CD4-positive, CD25-positive, alpha-beta regulatory T cell (primary cell): ENCODE results near the gene PAK5. TPM values are rescaled to one million over a fixed set of nuclear protein-coding genes. Genes with fewer than 3 reads are reported as not detected.

Experiments used
- ATAC-seq, 2 donors: fragments of 150-1000 bp; cut with Tn5 transposase; one replicate each; pipeline ENCODE4 v1.10.0; 2021; ENCODE audit warnings: low read depth in 2 of 2, moderate number of reproducible peaks in 2 of 2, moderate library complexity in 1 of 2
- DNase-seq, 3 donors: peaks; one replicate each; pipeline versions ENCODE4 v3.0.0 to v3.0.0-alpha.2; 2012 to 2022; ENCODE audit warnings: mixed read lengths in 1 of 3
- H3K27ac ChIP-seq: one replicate; pipeline ENCODE4 v1.7.0; 2013; ENCODE audit warnings: mild to moderate bottlenecking, low read length; ENCODE audit not compliant: insufficient read depth, poor library complexity, severe bottlenecking
- H3K27me3 ChIP-seq: one replicate; pipeline ENCODE4 v1.7.0; 2013; ENCODE audit warnings: low read length; ENCODE audit not compliant: control insufficient read depth, insufficient read depth
- H3K36me3 ChIP-seq: one replicate; pipeline ENCODE4 v1.7.0; 2013; ENCODE audit warnings: mild to moderate bottlenecking, low read length, moderate library complexity; ENCODE audit not compliant: control insufficient read depth, insufficient read depth
- H3K4me1 ChIP-seq: 2 replicates; pipeline ENCODE4 v1.7.0; 2013; ENCODE audit warnings: mild to moderate bottlenecking, low read length; ENCODE audit not compliant: insufficient read depth, control insufficient read depth, poor library complexity, severe bottlenecking
- H3K4me3 ChIP-seq: one replicate; pipeline ENCODE4 v1.7.0; 2013; ENCODE audit warnings: low read depth, mild to moderate bottlenecking, low read length, moderate library complexity
- H3K9me3 ChIP-seq, 2 experiments: 1 replicate in 1 of 2; 2 replicates in 1 of 2; pipeline ENCODE4 v1.7.0; 2013; ENCODE audit warnings: low read length in 2 of 2, mild to moderate bottlenecking in 1 of 2, moderate library complexity in 1 of 2; ENCODE audit not compliant: control insufficient read depth in 2 of 2
- H3K27ac Mint-ChIP-seq, 3 donors: one replicate each; pipeline ENCODE4 v1.8.0; 2020 to 2022; ENCODE audit warnings: mild to moderate bottlenecking in 3 of 3, mixed read lengths in 3 of 3, moderate library complexity in 2 of 3
- H3K27me3 Mint-ChIP-seq: one replicate; pipeline ENCODE4 v1.8.0; 2022; ENCODE audit warnings: mild to moderate bottlenecking, mixed read lengths
- H3K36me3 Mint-ChIP-seq: one replicate; pipeline ENCODE4 v1.8.0; 2020; ENCODE audit warnings: mixed read lengths
- H3K4me1 Mint-ChIP-seq, 4 donors: one replicate each; pipeline ENCODE4 v1.8.0; 2020 to 2022; ENCODE audit warnings: mixed read lengths in 4 of 4, mild to moderate bottlenecking in 1 of 4
- H3K4me3 Mint-ChIP-seq, 4 donors: one replicate each; pipeline ENCODE4 v1.8.0; 2020 to 2022; ENCODE audit warnings: mild to moderate bottlenecking in 4 of 4, mixed read lengths in 4 of 4, moderate library complexity in 3 of 4
- H3K9me3 Mint-ChIP-seq, 7 donors: one replicate each; pipeline ENCODE4 v1.8.0; 2020 to 2022; ENCODE audit warnings: mixed read lengths in 7 of 7, mild to moderate bottlenecking in 3 of 7, moderate library complexity in 2 of 7
- polyA plus RNA-seq, 4 donors: library from polyadenylated mRNA; unstranded; fragments of 300-500 nt; fragmentation: Illumina TruSeq; gene quantifications; one replicate each; pipeline ENCODE4 v1.2.3, GENCODE V29; 2021
- total RNA-seq: library from RNA; stranded (reverse); gene quantifications from one replicate; pipeline ENCODE4 v1.2.3, GENCODE V29; 2022

The PAK5 gene
- total and polyA plus RNA-seq, 5 donors from 2014 or later, result not detected

DNA sequence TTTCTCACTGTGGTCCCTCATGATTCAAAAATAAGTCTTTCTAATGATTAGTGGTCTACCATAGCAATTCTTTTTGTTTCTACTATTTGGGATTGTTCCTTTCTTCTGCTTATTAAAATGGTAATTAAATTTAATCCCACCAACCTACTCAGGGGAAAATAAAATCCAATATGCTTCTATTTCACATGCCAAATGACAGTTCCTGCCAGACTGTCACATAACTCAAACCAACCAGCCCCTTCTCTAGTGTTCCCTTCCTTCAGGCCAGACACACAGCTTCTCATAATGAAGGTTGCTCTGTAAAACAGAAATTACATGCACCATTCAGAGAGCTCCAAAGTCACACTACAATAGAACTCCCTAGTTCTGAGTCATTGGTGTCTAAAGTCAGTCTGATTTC lies 23.2 kb downstream of the PAK5 start:
- Histone ChIP-seq H3K27me3 (no peaks in the 10 kb centered on the region), H3K36me3 (no peaks in the 10 kb centered on the region), H3K4me3 (no peak overlapping the region), H3K9me3 (no peaks in the 10 kb centered on the region), H3K27ac (no peak overlapping the region), H3K4me1 (no peaks in the 10 kb centered on the region)
- Mint-ChIP-seq H3K36me3 (no peaks in the 10 kb centered on the region), H3K4me1 (no peaks in the 10 kb centered on the region), H3K4me3 (no peak overlapping the region), H3K9me3 (peaks cover 0 to 5% (median 2%) of the 10 kb centered on the region in 7 donors), H3K27ac (no peak overlapping the region), H3K27me3 (no peaks in the 10 kb centered on the region)
- ATAC-seq, result no peak
- DNase-seq, result no peak

DNA sequence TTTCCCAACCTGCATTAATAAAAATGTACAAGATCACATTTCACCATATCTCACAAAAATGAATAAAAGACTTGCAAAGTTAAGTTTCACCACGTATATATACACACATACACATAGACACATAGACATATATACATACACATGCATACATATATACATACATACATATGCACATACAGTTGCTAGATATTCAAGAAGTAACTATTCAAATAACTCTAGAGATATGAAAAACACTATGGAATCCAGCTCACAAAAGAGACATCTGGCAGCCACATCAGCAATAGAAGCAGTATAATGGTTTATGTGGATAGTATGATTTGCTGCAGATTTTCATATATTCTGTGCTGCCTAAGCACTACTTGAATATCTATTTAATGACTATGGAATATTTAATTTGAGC lies 28.1 kb downstream of the PAK5 start:
- Histone ChIP-seq H3K4me1 (no peaks in the 10 kb centered on the region), H3K27me3 (no peaks in the 10 kb centered on the region), H3K27ac (no peak overlapping the region), H3K36me3 (no peaks in the 10 kb centered on the region), H3K4me3 (no peak overlapping the region), H3K9me3 (no peaks in the 10 kb centered on the region)
- Mint-ChIP-seq H3K9me3 (peaks cover 0 to 11% (median 2%) of the 10 kb centered on the region in 7 donors), H3K27ac (no peak overlapping the region), H3K36me3 (no peaks in the 10 kb centered on the region), H3K4me1 (no peaks in the 10 kb centered on the region), H3K27me3 (no peaks in the 10 kb centered on the region), H3K4me3 (no peak overlapping the region)
- DNase-seq, result no peak
- ATAC-seq, result no peak

- H3K9me3 Mint-ChIP-seq, result peaks cover 0 to 10% (median 3%) of the 10 kb centered on the region in 7 donors
- H3K4me3 Mint-ChIP-seq, result no peak overlapping the region
- no peaks in the 10 kb centered on the region for H3K9me3 ChIP-seq
- no peak overlapping the region for H3K27ac Mint-ChIP-seq
- H3K27me3 Mint-ChIP-seq, result no peaks in the 10 kb centered on the region
- no peaks in the 10 kb centered on the region for H3K4me1 Mint-ChIP-seq
- no peak overlapping the region for H3K27ac ChIP-seq
- H3K4me3 ChIP-seq, result no peak overlapping the region
- no peaks in the 10 kb centered on the region for H3K36me3 Mint-ChIP-seq
- H3K36me3 ChIP-seq, result no peaks in the 10 kb centered on the region
- no peaks in the 10 kb centered on the region for H3K27me3 ChIP-seq
- H3K4me1 ChIP-seq, result no peaks in the 10 kb centered on the region
- ATAC-seq (no peak), DNase-seq (no peak)
These were observed 29.6 kb downstream of the PAK5 start for GRCh38 chr20:9809271-9809670.

GRCh38 chr20:9808166-9808565 lies 30.7 kb downstream of the PAK5 start:
- Mint-ChIP-seq H3K27ac (no peak overlapping the region), H3K27me3 (no peaks in the 10 kb centered on the region), H3K4me3 (no peak overlapping the region), H3K4me1 (no peaks in the 10 kb centered on the region), H3K9me3 (peaks cover 0 to 10% (median 3%) of the 10 kb centered on the region in 7 donors), H3K36me3 (no peaks in the 10 kb centered on the region)
- Histone ChIP-seq H3K36me3 (no peaks in the 10 kb centered on the region), H3K27ac (no peak overlapping the region), H3K9me3 (no peaks in the 10 kb centered on the region), H3K4me1 (no peaks in the 10 kb centered on the region), H3K27me3 (no peaks in the 10 kb centered on the region), H3K4me3 (no peak overlapping the region)
- DNase-seq, result no peak
- ATAC-seq, result no peak

GRCh38 chr20:9807136-9807535 lies 31.7 kb downstream of the PAK5 start:
- no peaks in the 10 kb centered on the region for H3K27me3 ChIP-seq
- DNase-seq, result no peak
- no peaks in the 10 kb centered on the region for H3K27me3 Mint-ChIP-seq
- no peaks in the 10 kb centered on the region for H3K36me3 Mint-ChIP-seq
- no peak overlapping the region for H3K27ac ChIP-seq
- H3K4me1 Mint-ChIP-seq, result no peaks in the 10 kb centered on the region
- H3K27ac Mint-ChIP-seq, result no peak overlapping the region
- H3K9me3 Mint-ChIP-seq, result peaks cover 0 to 10% (median 4%) of the 10 kb centered on the region in 7 donors
- H3K9me3 ChIP-seq, result no peaks in the 10 kb centered on the region
- H3K4me3 Mint-ChIP-seq, result no peak overlapping the region
- H3K4me1 ChIP-seq, result no peaks in the 10 kb centered on the region
- H3K4me3 ChIP-seq, result no peak overlapping the region
- H3K36me3 ChIP-seq, result no peaks in the 10 kb centered on the region
- ATAC-seq, result no peak

GRCh38 chr20:9800421-9800820 lies 38.5 kb downstream of the PAK5 start:
- H3K36me3 ChIP-seq, result no peaks in the 10 kb centered on the region
- no peak overlapping the region for H3K27ac ChIP-seq
- H3K4me3 Mint-ChIP-seq, result peak overlapping the region in 1 of 4 donors; percentile 27
- ATAC-seq (no peak), DNase-seq (no peak)
- no peaks in the 10 kb centered on the region for H3K27me3 Mint-ChIP-seq
- no peak overlapping the region for H3K27ac Mint-ChIP-seq
- no peaks in the 10 kb centered on the region for H3K36me3 Mint-ChIP-seq
- H3K9me3 Mint-ChIP-seq, result peaks cover 0 to 11% (median 6%) of the 10 kb centered on the region in 7 donors
- H3K4me1 Mint-ChIP-seq, result no peaks in the 10 kb centered on the region
- no peaks in the 10 kb centered on the region for H3K9me3 ChIP-seq
- no peaks in the 10 kb centered on the region for H3K4me1 ChIP-seq
- no peak overlapping the region for H3K4me3 ChIP-seq
- no peaks in the 10 kb centered on the region for H3K27me3 ChIP-seq

DNA sequence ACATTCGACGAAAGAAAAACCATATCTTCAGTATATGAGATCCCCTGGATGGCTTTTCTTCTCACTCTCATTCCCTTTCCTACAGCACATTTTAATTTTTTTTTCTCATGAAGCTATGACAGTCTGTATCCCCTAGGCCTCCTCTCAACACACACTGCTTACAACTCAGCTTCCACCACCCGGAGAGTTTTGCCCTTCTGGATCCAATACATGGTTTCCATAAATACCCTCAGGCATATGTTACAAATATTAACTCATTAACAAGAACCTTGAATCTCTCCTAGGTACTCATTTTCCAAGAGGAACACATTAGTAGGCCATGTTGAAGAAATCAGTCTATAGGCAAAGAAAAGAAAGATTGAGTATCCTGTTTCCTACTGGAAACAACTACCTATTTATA lies 44.0 kb downstream of the PAK5 start:
- Histone ChIP-seq H3K4me1 (no peaks in the 10 kb centered on the region), H3K27me3 (no peaks in the 10 kb centered on the region), H3K4me3 (no peak overlapping the region), H3K36me3 (no peaks in the 10 kb centered on the region), H3K27ac (no peak overlapping the region), H3K9me3 (no peaks in the 10 kb centered on the region)
- ATAC-seq (no peak), DNase-seq (no peak)
- no peaks in the 10 kb centered on the region for H3K36me3 Mint-ChIP-seq
- no peaks in the 10 kb centered on the region for H3K27me3 Mint-ChIP-seq
- H3K4me3 Mint-ChIP-seq, result no peak overlapping the region
- H3K4me1 Mint-ChIP-seq, result no peaks in the 10 kb centered on the region
- H3K27ac Mint-ChIP-seq, result no peak overlapping the region
- H3K9me3 Mint-ChIP-seq, result peaks cover 3 to 12% (median 4%) of the 10 kb centered on the region in 7 donors

GRCh38 chr20:9792674-9793073 lies 46.2 kb downstream of the PAK5 start:
- Mint-ChIP-seq H3K36me3 (no peaks in the 10 kb centered on the region), H3K4me1 (no peaks in the 10 kb centered on the region), H3K4me3 (no peak overlapping the region), H3K27ac (no peak overlapping the region), H3K9me3 (peaks cover 0 to 11% (median 3%) of the 10 kb centered on the region in 7 donors), H3K27me3 (no peaks in the 10 kb centered on the region)
- Histone ChIP-seq H3K4me3 (no peak overlapping the region), H3K27ac (no peak overlapping the region), H3K27me3 (no peaks in the 10 kb centered on the region), H3K9me3 (no peaks in the 10 kb centered on the region), H3K36me3 (no peaks in the 10 kb centered on the region), H3K4me1 (no peaks in the 10 kb centered on the region)
- ATAC-seq, result no peak
- no peak for DNase-seq
